ENCODE results near the gene SLCO2A1.

GRCh38 chr3:133980550-133980949, 49.2 kb downstream of the SLCO2A1 start:
- no peak for TF ChIP-seq CTCF (IDR thresholded peaks at IDR 0.05)
- TF ChIP-seq POLR2AphosphoS5 (IDR thresholded peaks at IDR 0.05), result no peak
